ENCODE results near the gene KIF3A. TPM values are rescaled to one million over a fixed set of nuclear protein-coding genes. Genes with fewer than 3 reads are reported as not detected.

The KIF3A gene
- polyA plus RNA-seq, 4 donors: 0.54 to 4.7 (median 2.7) TPM

- WGBS, 3 donors: 72 to 87% (median 84%) methylated on average over 12 of the region's 12 CpGs
- DNase-seq: no peak
These were observed 36.4 kb upstream of the KIF3A start for GRCh38 chr5:132773601-132774355.

GRCh38 chr5:132773114-132773513, 35.8 kb upstream of the KIF3A start:
- Histone ChIP-seq H3K27ac (ENCODE audit: low read depth in 1 of 3, low read length in 2 of 3) (no peak overlapping the region), H3K27me3 (ENCODE audit: control insufficient read depth in 3 of 3, insufficient read depth in 3 of 3, low read length in 3 of 3) (no peaks in the 10 kb centered on the region), H3K4me1 (ENCODE audit: control insufficient read depth in 3 of 3, insufficient read depth in 2 of 3, low read depth in 1 of 3, low read length in 2 of 3) (peaks cover 0 to 18% (median 3%) of the 10 kb centered on the region in 3 donors), H3K4me3 (ENCODE audit: low read depth in 1 of 3, low read length in 3 of 3) (no peak overlapping the region), H3K36me3 (ENCODE audit: control insufficient read depth in 3 of 3, insufficient read depth in 2 of 3, low read depth in 1 of 3, low read length in 3 of 3) (peaks cover 0 to 25% (median 0%) of the 10 kb centered on the region in 3 donors), H3K9me3 (ENCODE audit: control insufficient read depth in 2 of 2, insufficient read depth in 1 of 2, low read depth in 1 of 2, low read length in 1 of 2) (no peaks in the 10 kb centered on the region)
- DNase-seq (no peak), FAIRE-seq (no peak)
- 81 to 85% (median 85%) methylated on average over 5 of the region's 5 CpGs for WGBS, 3 donors

More at GRCh38 chr5:132773601-132774355, 36.4 kb upstream of the KIF3A start:
- H3K27ac ChIP-seq (ENCODE audit: low read depth in 1 of 3, low read length in 2 of 3): no peak overlapping the region
- peaks cover 0 to 18% (median 3%) of the 10 kb centered on the region in 3 donors for H3K4me1 ChIP-seq (ENCODE audit: control insufficient read depth in 3 of 3, insufficient read depth in 2 of 3, low read depth in 1 of 3, low read length in 2 of 3)
- no peaks in the 10 kb centered on the region for H3K27me3 ChIP-seq (ENCODE audit: control insufficient read depth in 3 of 3, insufficient read depth in 3 of 3, low read length in 3 of 3)
- FAIRE-seq: no peak
- no peaks in the 10 kb centered on the region for H3K9me3 ChIP-seq (ENCODE audit: control insufficient read depth in 2 of 2, insufficient read depth in 1 of 2, low read depth in 1 of 2, low read length in 1 of 2)
- H3K4me3 ChIP-seq (ENCODE audit: low read depth in 1 of 3, low read length in 3 of 3): no peak overlapping the region
- peaks cover 0 to 23% (median 0%) of the 10 kb centered on the region in 3 donors for H3K36me3 ChIP-seq (ENCODE audit: control insufficient read depth in 3 of 3, insufficient read depth in 2 of 3, low read depth in 1 of 3, low read length in 3 of 3)

GRCh38 chr5:132772291-132773070, 35.1 kb upstream of the KIF3A start:
- no peak for DNase-seq

GRCh38 chr5:132771503-132771998, 34.2 kb upstream of the KIF3A start:
- Histone ChIP-seq H3K4me1 (ENCODE audit: control insufficient read depth in 3 of 3, insufficient read depth in 2 of 3, low read depth in 1 of 3, low read length in 2 of 3) (peaks cover 0 to 15% (median 3%) of the 10 kb centered on the region in 3 donors), H3K36me3 (ENCODE audit: control insufficient read depth in 3 of 3, insufficient read depth in 2 of 3, low read depth in 1 of 3, low read length in 3 of 3) (peaks cover 0 to 29% (median 0%) of the 10 kb centered on the region in 3 donors), H3K27ac (ENCODE audit: low read depth in 1 of 3, low read length in 2 of 3) (peak overlapping the region in 1 of 3 donors; percentile 45), H3K4me3 (ENCODE audit: low read depth in 1 of 3, low read length in 3 of 3) (no peak overlapping the region), H3K9me3 (ENCODE audit: control insufficient read depth in 2 of 2, insufficient read depth in 1 of 2, low read depth in 1 of 2, low read length in 1 of 2) (no peaks in the 10 kb centered on the region), H3K27me3 (ENCODE audit: control insufficient read depth in 3 of 3, insufficient read depth in 3 of 3, low read length in 3 of 3) (no peaks in the 10 kb centered on the region)
- FAIRE-seq (no peak), DNase-seq (no peak)
- WGBS, 3 donors: 62 to 82% (median 82%) methylated on average over 8 of the region's 8 CpGs

More at GRCh38 chr5:132772291-132773070, 35.1 kb upstream of the KIF3A start:
- 62 to 88% (median 85%) methylated on average over 8 of the region's 8 CpGs for WGBS, 3 donors
- Histone ChIP-seq H3K9me3 (ENCODE audit: control insufficient read depth in 2 of 2, insufficient read depth in 1 of 2, low read depth in 1 of 2, low read length in 1 of 2) (no peaks in the 10 kb centered on the region), H3K4me3 (ENCODE audit: low read depth in 1 of 3, low read length in 3 of 3) (no peak overlapping the region), H3K4me1 (ENCODE audit: control insufficient read depth in 3 of 3, insufficient read depth in 2 of 3, low read depth in 1 of 3, low read length in 2 of 3) (peaks cover 0 to 16% (median 3%) of the 10 kb centered on the region in 3 donors), H3K27ac (ENCODE audit: low read depth in 1 of 3, low read length in 2 of 3) (peak overlapping the region in 1 of 3 donors; percentile 45), H3K27me3 (ENCODE audit: control insufficient read depth in 3 of 3, insufficient read depth in 3 of 3, low read length in 3 of 3) (no peaks in the 10 kb centered on the region), H3K36me3 (ENCODE audit: control insufficient read depth in 3 of 3, insufficient read depth in 2 of 3, low read depth in 1 of 3, low read length in 3 of 3) (peaks cover 0 to 29% (median 0%) of the 10 kb centered on the region in 3 donors)
- FAIRE-seq: no peak

GRCh38 chr5:132770476-132771159, 33.3 kb upstream of the KIF3A start:
- Histone ChIP-seq H3K4me3 (ENCODE audit: low read depth in 1 of 3, low read length in 3 of 3) (no peak overlapping the region), H3K9me3 (ENCODE audit: control insufficient read depth in 2 of 2, insufficient read depth in 1 of 2, low read depth in 1 of 2, low read length in 1 of 2) (no peaks in the 10 kb centered on the region), H3K4me1 (ENCODE audit: control insufficient read depth in 3 of 3, insufficient read depth in 2 of 3, low read depth in 1 of 3, low read length in 2 of 3) (peaks cover 0 to 13% (median 3%) of the 10 kb centered on the region in 3 donors), H3K36me3 (ENCODE audit: control insufficient read depth in 3 of 3, insufficient read depth in 2 of 3, low read depth in 1 of 3, low read length in 3 of 3) (peaks cover 0 to 38% (median 0%) of the 10 kb centered on the region in 3 donors), H3K27me3 (ENCODE audit: control insufficient read depth in 3 of 3, insufficient read depth in 3 of 3, low read length in 3 of 3) (no peaks in the 10 kb centered on the region), H3K27ac (ENCODE audit: low read depth in 1 of 3, low read length in 2 of 3) (no peak overlapping the region)
- WGBS, 3 donors: 77 to 92% (median 91%) methylated on average over 8 of the region's 8 CpGs
- FAIRE-seq (no peak), DNase-seq (no peak)

DNA sequence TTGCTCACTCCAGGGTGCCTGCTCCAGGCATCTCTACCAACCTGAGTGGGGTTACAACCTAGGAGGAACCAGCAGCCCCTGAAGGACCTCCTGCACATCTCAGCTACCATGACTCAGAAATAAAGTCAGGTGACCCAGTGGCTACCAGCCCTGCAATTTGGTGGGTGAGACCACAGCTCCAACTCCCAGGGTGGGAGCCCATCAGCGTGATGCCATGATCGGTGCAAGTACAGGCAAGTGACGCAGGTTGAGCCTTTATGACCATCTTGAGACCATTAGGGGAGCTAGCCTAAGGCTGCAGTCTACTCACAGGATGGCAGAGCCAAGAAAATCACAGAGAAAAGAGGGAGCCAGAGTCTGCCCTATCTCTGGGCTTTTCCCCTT, 31.1 kb upstream of the KIF3A start:
- DNase-seq: no peak
- peaks cover 0 to 5% (median 0%) of the 10 kb centered on the region in 3 donors for H3K4me1 ChIP-seq (ENCODE audit: control insufficient read depth in 3 of 3, insufficient read depth in 2 of 3, low read depth in 1 of 3, low read length in 2 of 3)
- no peak for FAIRE-seq

GRCh38 chr5:132767150-132767549, 29.8 kb upstream of the KIF3A start:
- DNase-seq: no peak
- H3K4me1 ChIP-seq (ENCODE audit: control insufficient read depth in 3 of 3, insufficient read depth in 2 of 3, low read depth in 1 of 3, low read length in 2 of 3): peaks cover 0 to 5% (median 0%) of the 10 kb centered on the region in 3 donors
- no peak overlapping the region for H3K27ac ChIP-seq (ENCODE audit: low read depth in 1 of 3, low read length in 2 of 3)
- no peak for FAIRE-seq
- no peak overlapping the region for H3K4me3 ChIP-seq (ENCODE audit: low read depth in 1 of 3, low read length in 3 of 3)
- no peaks in the 10 kb centered on the region for H3K27me3 ChIP-seq (ENCODE audit: control insufficient read depth in 3 of 3, insufficient read depth in 3 of 3, low read length in 3 of 3)
- 44 to 62% (median 48%) methylated on average over 2 of the region's 2 CpGs for WGBS, 3 donors
- H3K36me3 ChIP-seq (ENCODE audit: control insufficient read depth in 3 of 3, insufficient read depth in 2 of 3, low read depth in 1 of 3, low read length in 3 of 3): peaks cover 2 to 60% (median 4%) of the 10 kb centered on the region in 3 donors
- H3K9me3 ChIP-seq (ENCODE audit: control insufficient read depth in 2 of 2, insufficient read depth in 1 of 2, low read depth in 1 of 2, low read length in 1 of 2): no peaks in the 10 kb centered on the region

More for the DNA sequence above, 31.1 kb upstream of the KIF3A start:
- Histone ChIP-seq H3K27me3 (ENCODE audit: control insufficient read depth in 3 of 3, insufficient read depth in 3 of 3, low read length in 3 of 3) (no peaks in the 10 kb centered on the region), H3K36me3 (ENCODE audit: control insufficient read depth in 3 of 3, insufficient read depth in 2 of 3, low read depth in 1 of 3, low read length in 3 of 3) (peaks cover 0 to 55% (median 4%) of the 10 kb centered on the region in 3 donors), H3K9me3 (ENCODE audit: control insufficient read depth in 2 of 2, insufficient read depth in 1 of 2, low read depth in 1 of 2, low read length in 1 of 2) (no peaks in the 10 kb centered on the region), H3K27ac (ENCODE audit: low read depth in 1 of 3, low read length in 2 of 3) (no peak overlapping the region), H3K4me3 (ENCODE audit: low read depth in 1 of 3, low read length in 3 of 3) (no peak overlapping the region)
- 95 to 100% (median 96%) methylated on average over 3 of the region's 3 CpGs for WGBS, 3 donors

DNA sequence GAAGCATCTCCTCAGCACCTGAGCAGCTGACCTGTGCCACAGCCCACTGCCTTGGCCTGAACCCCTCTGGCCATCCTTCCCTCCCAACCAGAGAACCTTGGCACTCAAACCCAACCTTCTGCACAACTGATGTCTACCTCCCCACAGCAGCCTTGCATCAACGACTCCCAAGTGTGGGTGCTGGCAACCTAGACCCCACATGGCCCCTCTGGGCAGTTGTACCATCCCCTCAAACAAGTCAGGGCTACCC, 29.4 kb upstream of the KIF3A start:
- Histone ChIP-seq H3K27me3 (ENCODE audit: control insufficient read depth in 3 of 3, insufficient read depth in 3 of 3, low read length in 3 of 3) (no peaks in the 10 kb centered on the region), H3K36me3 (ENCODE audit: control insufficient read depth in 3 of 3, insufficient read depth in 2 of 3, low read depth in 1 of 3, low read length in 3 of 3) (peaks cover 2 to 62% (median 4%) of the 10 kb centered on the region in 3 donors), H3K4me1 (ENCODE audit: control insufficient read depth in 3 of 3, insufficient read depth in 2 of 3, low read depth in 1 of 3, low read length in 2 of 3) (peaks cover 0 to 5% (median 0%) of the 10 kb centered on the region in 3 donors), H3K9me3 (ENCODE audit: control insufficient read depth in 2 of 2, insufficient read depth in 1 of 2, low read depth in 1 of 2, low read length in 1 of 2) (no peaks in the 10 kb centered on the region), H3K27ac (ENCODE audit: low read depth in 1 of 3, low read length in 2 of 3) (no peak overlapping the region), H3K4me3 (ENCODE audit: low read depth in 1 of 3, low read length in 3 of 3) (no peak overlapping the region)
- no peak for DNase-seq
- WGBS, 3 donors: 89 to 93% (median 92%) methylated on average over 1 of the region's 1 CpG
- no peak for FAIRE-seq
